Common myeloid progenitor, CD34-positive (primary cell): ENCODE results near the gene ERBB4.

Experiments
- CTCF ChIA-PET: fragments of 350-600 bp; sonication (Branson Sonifier 250); formaldehyde crosslinking; loops from one replicate; lab custom pipeline; 2021; ENCODE audit warnings: antibody characterized with exemption; lab: Charles Lee
- POLR2A ChIA-PET: fragments of 350-600 bp; sonication (Branson Sonifier 250); formaldehyde crosslinking; loops from one replicate; lab custom pipeline; 2021; ENCODE audit warnings: antibody characterized with exemption; lab: Charles Lee
- DNase-seq, 3 donors: peaks; one replicate each; pipeline versions ENCODE4 v3.0.0 to v3.0.0-alpha.2; 2013
- H3K27ac ChIP-seq, 2 experiments: 1 replicate in 1 of 2; 2 replicates in 1 of 2; pipeline ENCODE4 v1.7.0; 2013; ENCODE audit warnings: inconsistent platforms in 2 of 2, low read length in 2 of 2, mild to moderate bottlenecking in 2 of 2, low read depth in 1 of 2, moderate library complexity in 1 of 2; ENCODE audit not compliant: severe bottlenecking in 2 of 2, insufficient read depth in 1 of 2, poor library complexity in 1 of 2
- H3K27me3 ChIP-seq, 5 experiments: replicated peaks in 2 of 5; 1 replicate in 3 of 5; 2 replicates in 2 of 5; pipeline versions ENCODE4 v1.6.1 to v1.7.0; 2013; ENCODE audit warnings: low read length in 4 of 5, mild to moderate bottlenecking in 2 of 5, moderate library complexity in 2 of 5, inconsistent platforms in 1 of 5; ENCODE audit not compliant: insufficient read depth in 5 of 5, control insufficient read depth in 4 of 5
- H3K36me3 ChIP-seq, 4 experiments: 1 replicate in 2 of 4; 2 replicates in 2 of 4; pipeline versions ENCODE4 v1.6.1 to v1.7.0; 2013; ENCODE audit warnings: low read length in 3 of 4, control low read depth in 1 of 4, mild to moderate bottlenecking in 1 of 4; ENCODE audit not compliant: control insufficient read depth in 4 of 4, insufficient read depth in 4 of 4
- H3K4me1 ChIP-seq, 4 experiments: 1 replicate in 3 of 4; 2 replicates in 1 of 4; pipeline versions ENCODE4 v1.6.1 to v1.7.1; 2013; ENCODE audit warnings: low read length in 3 of 4, mild to moderate bottlenecking in 3 of 4, control low read depth in 1 of 4, inconsistent platforms in 1 of 4, moderate library complexity in 1 of 4; ENCODE audit not compliant: control insufficient read depth in 4 of 4, insufficient read depth in 4 of 4; ENCODE audit errors: control extremely low read depth in 1 of 4
- H3K4me3 ChIP-seq, 7 experiments: 1 replicate in 4 of 7; 2 replicates in 3 of 7; pipeline versions ENCODE4 v1.5.1 to v1.7.0; 2013; ENCODE audit warnings: mild to moderate bottlenecking in 7 of 7, low read length in 6 of 7, moderate library complexity in 6 of 7, inconsistent platforms in 2 of 7, low read depth in 2 of 7, control low read depth in 1 of 7; ENCODE audit not compliant: insufficient read depth in 4 of 7, control insufficient read depth in 1 of 7; ENCODE audit errors: extremely low read depth in 1 of 7
- H3K9me3 ChIP-seq, 5 experiments: 1 replicate in 4 of 5; 2 replicates in 1 of 5; pipeline versions ENCODE4 v1.6.1 to v1.7.1; 2013; ENCODE audit warnings: low read length in 4 of 5, mild to moderate bottlenecking in 2 of 5, inconsistent platforms in 1 of 5, low read depth in 1 of 5, moderate library complexity in 1 of 5; ENCODE audit not compliant: control insufficient read depth in 4 of 5, insufficient read depth in 2 of 5; ENCODE audit errors: control extremely low read depth in 1 of 5
- WGBS: methylation state at CpG from one replicate; pipeline ENCODE4 v1.1.5; 2013; ENCODE audit not compliant: insufficient coverage; 5-methylcytosine and 5-hydroxymethylcytosine counted together

The ERBB4 gene

GRCh38 chr2:211674715-211675114, 863.9 kb downstream of the ERBB4 start:
- DNase-seq: no peak
- ChIA-PET POLR2A (no interaction called here), CTCF (no interaction called here)
- WGBS: no CpG with 5 or more reads among the region's 2 CpGs
- H3K27me3 ChIP-seq: no peaks in the 10 kb centered on the region
- no peaks in the 10 kb centered on the region for H3K36me3 ChIP-seq
- H3K4me3 ChIP-seq: no peak overlapping the region
- H3K9me3 ChIP-seq: no peaks in the 10 kb centered on the region
- H3K4me1 ChIP-seq: no peaks in the 10 kb centered on the region
- no peak overlapping the region for H3K27ac ChIP-seq

GRCh38 chr2:211673133-211673905, 865.3 kb downstream of the ERBB4 start:
- no peak overlapping the region for H3K4me3 ChIP-seq
- no peaks in the 10 kb centered on the region for H3K27me3 ChIP-seq
- WGBS: 83% methylated on average over 1 of the region's 3 CpGs
- ChIA-PET POLR2A (no interaction called here), CTCF (no interaction called here)
- H3K27ac ChIP-seq: no peak overlapping the region
- H3K36me3 ChIP-seq: no peaks in the 10 kb centered on the region
- DNase-seq: no peak
- H3K9me3 ChIP-seq: no peaks in the 10 kb centered on the region
- H3K4me1 ChIP-seq: no peaks in the 10 kb centered on the region

GRCh38 chr2:211671977-211672376, 866.6 kb downstream of the ERBB4 start:
- no peak for DNase-seq
- POLR2A ChIA-PET: no interaction called here
- no CpG with 5 or more reads among the region's 1 CpG for WGBS
- Histone ChIP-seq H3K27me3 (no peaks in the 10 kb centered on the region), H3K36me3 (no peaks in the 10 kb centered on the region), H3K4me3 (no peak overlapping the region), H3K9me3 (no peaks in the 10 kb centered on the region), H3K27ac (no peak overlapping the region), H3K4me1 (no peaks in the 10 kb centered on the region)
- CTCF ChIA-PET: no interaction called here

GRCh38 chr2:211665299-211665698, 873.3 kb downstream of the ERBB4 start:
- DNase-seq: no peak
- CTCF ChIA-PET: no interaction called here
- Histone ChIP-seq H3K4me3 (no peak overlapping the region), H3K4me1 (no peaks in the 10 kb centered on the region), H3K36me3 (no peaks in the 10 kb centered on the region), H3K27me3 (no peaks in the 10 kb centered on the region), H3K9me3 (peaks cover 0 to 1% (median 0%) of the 10 kb centered on the region in 5 experiments), H3K27ac (no peak overlapping the region)
- WGBS: 72% methylated on average over 2 of the region's 2 CpGs
- POLR2A ChIA-PET: no interaction called here

GRCh38 chr2:211664321-211664720, 874.3 kb downstream of the ERBB4 start:
- ChIA-PET CTCF (no interaction called here), POLR2A (no interaction called here)
- DNase-seq: no peak
- Histone ChIP-seq H3K9me3 (peaks cover 0 to 1% (median 0%) of the 10 kb centered on the region in 5 experiments), H3K27me3 (no peaks in the 10 kb centered on the region), H3K4me3 (no peak overlapping the region), H3K4me1 (no peaks in the 10 kb centered on the region), H3K36me3 (no peaks in the 10 kb centered on the region), H3K27ac (no peak overlapping the region)
- no CpG with 5 or more reads among the region's 2 CpGs for WGBS

GRCh38 chr2:211654211-211654780, 884.3 kb downstream of the ERBB4 start:
- no peak for DNase-seq
- CTCF ChIA-PET: no interaction called here
- Histone ChIP-seq H3K9me3 (no peaks in the 10 kb centered on the region), H3K27me3 (no peaks in the 10 kb centered on the region), H3K36me3 (no peaks in the 10 kb centered on the region), H3K4me3 (no peak overlapping the region), H3K27ac (no peak overlapping the region), H3K4me1 (no peaks in the 10 kb centered on the region)
- POLR2A ChIA-PET: no interaction called here
- WGBS: no CpG with 5 or more reads among the region's 3 CpGs

GRCh38 chr2:211652327-211652726, 886.3 kb downstream of the ERBB4 start:
- CTCF ChIA-PET: no interaction called here
- H3K27ac ChIP-seq: no peak overlapping the region
- no peak for DNase-seq
- POLR2A ChIA-PET: no interaction called here
- no CpG with 5 or more reads among the region's 1 CpG for WGBS
- no peaks in the 10 kb centered on the region for H3K27me3 ChIP-seq
- no peaks in the 10 kb centered on the region for H3K9me3 ChIP-seq
- H3K4me1 ChIP-seq: no peaks in the 10 kb centered on the region
- no peak overlapping the region for H3K4me3 ChIP-seq
- no peaks in the 10 kb centered on the region for H3K36me3 ChIP-seq
